NOMO-1 (cell line): ENCODE data around the gene TMC4.
A peak's percentile ranks its signal among the peaks of the same experiment; 100 is the strongest.
"Not testable (repeated sequence)": the region's sequence is repeated elsewhere in the genome, so short reads cannot be mapped to it uniquely, and the experiment has no call there.

Experiments used
- DNase-seq, 2 experiments: peaks; one replicate each; lab custom pipeline; 2025; ENCODE audit not compliant: unreplicated experiment in 2 of 2; lab: John Stamatoyannopoulos, UW

Gene TMC4

DNA sequence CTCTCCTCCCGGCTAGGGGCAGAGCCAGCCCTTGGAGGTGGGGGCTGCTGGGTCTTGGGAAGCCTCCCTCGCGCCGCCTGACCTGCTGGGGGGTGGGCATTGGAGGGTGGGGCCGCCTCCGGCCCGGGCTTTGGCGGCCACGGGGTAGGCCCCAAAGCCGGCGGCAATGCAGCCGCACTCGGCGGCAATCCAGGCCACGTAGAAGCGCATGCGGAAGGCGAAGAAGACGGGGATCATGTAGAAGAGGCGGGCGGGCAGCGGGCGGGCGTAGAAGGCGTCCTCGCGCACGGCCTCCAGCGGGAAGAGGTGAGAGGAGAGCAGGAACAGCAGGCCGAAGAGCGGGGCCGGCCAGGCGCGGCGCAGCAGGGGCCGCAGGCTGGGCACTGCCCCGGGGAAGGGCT is 7.7 kb upstream of the TMC4 start:
- DNase-seq, result no peak

- no peak for DNase-seq
These were observed 7.0 kb upstream of the TMC4 start for GRCh38 chr19:54179921-54180461.

DNA sequence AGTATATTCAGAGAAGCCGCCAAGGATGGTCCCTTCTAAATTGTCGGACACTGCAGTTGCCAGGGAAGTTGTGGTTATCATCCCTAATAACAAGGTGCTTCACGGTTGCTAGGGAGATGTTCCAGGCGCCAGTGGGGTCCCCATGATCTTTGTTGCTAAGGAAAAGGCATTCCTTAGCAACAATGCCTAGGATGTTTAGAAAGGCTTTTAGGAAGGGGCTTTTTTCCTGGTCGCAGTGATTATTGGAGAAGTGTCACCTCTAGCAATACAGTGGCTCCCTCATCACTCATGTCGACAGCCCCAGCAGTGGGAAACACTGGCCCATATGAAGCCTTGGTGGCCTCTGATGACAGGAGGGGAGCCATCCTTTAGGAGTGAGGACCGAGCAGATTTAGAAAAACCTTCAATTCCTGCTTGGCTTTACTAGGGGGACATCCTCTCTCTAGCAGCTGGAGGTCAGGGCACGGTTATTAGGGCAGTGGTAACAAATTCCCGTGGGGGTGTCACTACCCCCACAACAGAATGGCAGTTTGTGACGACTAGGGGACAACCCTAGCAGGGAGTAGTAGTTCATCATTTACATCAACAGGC is 6.4 kb upstream of the TMC4 start:
- DNase-seq, result no peak

- DNase-seq, result no peak
These were observed 5.8 kb upstream of the TMC4 start for GRCh38 chr19:54178581-54179261.

- DNase-seq, result no peak
These were observed 1.2 kb upstream of the TMC4 start for GRCh38 chr19:54173951-54174834.

DNA sequence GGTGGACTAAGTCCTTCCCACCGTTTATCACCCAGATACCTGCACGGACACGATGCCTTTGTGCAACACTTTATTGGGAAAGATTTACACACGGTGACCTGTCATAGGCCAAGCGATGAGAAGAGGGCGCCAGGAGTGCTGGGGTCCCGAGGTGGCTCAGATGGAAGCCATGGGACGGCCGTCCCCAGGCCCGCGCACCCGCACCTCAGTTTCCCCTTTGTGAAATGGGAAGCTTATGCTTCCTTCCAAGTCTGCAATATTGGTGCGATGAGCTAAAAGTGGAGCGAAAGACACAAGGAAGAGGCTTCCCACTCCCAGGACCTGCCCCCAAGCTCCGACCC is 369 bp upstream of the TMC4 start:
- DNase-seq, result no peak

- not testable (repeated sequence) for DNase-seq
These were observed 1.1 kb downstream of the TMC4 start for GRCh38 chr19:54171736-54172431.

DNA sequence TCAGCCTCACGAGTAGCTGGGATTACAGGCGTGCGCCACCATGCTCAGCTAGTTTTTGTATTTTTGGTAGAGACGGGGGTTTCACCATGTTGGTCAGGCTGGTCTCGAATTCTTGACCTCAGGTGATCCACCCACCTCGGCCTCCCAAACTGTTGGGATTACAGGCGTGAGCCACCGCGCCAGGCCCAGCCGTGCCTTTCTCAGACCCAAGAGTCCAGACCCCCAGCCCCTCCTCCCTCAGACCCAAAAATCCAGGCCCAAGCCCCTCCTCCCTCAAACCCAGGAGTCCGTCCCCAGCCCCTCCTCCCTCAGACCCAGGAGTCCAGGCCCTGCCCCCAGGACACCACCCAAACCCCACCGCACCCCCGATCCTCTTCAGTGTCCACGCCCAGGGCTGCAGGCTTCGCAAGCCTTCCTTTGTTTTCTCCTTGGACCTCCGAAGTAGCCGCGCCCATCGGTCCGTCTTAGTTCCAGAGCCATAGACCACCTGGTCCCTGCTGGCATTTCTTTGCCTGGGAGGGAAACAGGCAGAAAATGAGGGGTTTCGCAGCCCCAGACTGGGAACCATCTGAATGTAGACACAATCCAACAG is 3.7 kb downstream of the TMC4 start:
- no peak for DNase-seq

DNA sequence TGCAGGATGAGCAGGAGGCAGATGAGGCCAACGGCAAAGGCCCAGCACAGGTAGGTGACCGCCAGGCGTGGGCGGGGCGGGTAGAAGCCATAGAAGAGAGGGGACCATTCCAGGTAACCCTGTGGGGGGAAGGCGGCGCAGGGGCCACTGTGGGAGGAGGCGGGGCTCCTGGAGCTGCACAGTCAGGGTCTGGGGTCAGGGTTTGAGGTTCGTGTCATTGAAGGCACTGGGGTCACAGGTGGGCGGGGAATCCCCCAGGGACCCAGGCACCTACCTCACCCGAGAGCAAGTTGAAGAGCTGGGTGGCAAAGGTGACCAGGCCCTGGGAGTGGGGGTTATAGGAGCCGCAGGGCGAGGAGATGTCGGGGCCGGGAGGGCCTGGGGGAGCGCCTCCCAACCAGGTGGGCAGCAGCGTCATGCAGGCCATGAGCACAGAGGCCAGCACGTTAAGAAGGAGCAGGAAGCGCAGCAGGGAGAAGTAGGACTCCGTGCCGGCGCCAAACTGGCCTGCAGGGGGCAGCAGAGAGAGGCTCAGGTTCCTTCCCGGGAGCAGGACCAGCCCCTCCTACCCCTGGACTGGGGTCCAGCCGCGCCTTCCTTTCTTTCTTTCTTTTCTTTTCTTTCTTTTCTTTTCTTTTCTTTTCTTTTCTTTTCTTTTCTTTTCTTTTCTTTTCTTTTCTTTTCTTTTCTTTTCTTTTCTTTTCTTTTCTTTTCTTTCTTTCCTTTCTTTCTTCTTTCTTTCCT is 4.6 kb downstream of the TMC4 start:
- peak; percentile 77 to 84 for DNase-seq

- no peak for DNase-seq
These were observed 7.7 kb downstream of the TMC4 start for GRCh38 chr19:54165222-54165621.

GRCh38 chr19:54164369-54165068 is 8.4 kb downstream of the TMC4 start:
- DNase-seq, result no peak

DNA sequence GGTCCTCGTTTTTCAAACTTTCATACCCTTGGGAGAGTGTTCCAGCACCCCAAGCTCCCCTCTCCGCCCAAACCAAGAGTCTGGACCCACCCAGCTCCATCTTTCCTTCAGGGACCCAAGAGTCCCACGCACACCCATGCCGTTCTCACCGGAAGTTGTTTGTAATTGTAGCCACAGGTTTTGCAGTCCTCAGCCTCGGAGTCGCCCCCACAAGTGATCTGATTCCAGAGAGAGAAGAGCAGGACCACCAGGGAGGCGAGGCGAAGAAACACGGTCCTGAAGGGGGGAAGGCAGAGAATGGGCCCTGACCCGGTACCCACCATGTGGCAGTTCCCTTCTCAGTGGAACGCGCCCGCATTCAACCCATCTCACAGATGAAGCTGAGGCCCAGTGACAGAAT is 10.1 kb downstream of the TMC4 start:
- DNase-seq, result no peak

DNA sequence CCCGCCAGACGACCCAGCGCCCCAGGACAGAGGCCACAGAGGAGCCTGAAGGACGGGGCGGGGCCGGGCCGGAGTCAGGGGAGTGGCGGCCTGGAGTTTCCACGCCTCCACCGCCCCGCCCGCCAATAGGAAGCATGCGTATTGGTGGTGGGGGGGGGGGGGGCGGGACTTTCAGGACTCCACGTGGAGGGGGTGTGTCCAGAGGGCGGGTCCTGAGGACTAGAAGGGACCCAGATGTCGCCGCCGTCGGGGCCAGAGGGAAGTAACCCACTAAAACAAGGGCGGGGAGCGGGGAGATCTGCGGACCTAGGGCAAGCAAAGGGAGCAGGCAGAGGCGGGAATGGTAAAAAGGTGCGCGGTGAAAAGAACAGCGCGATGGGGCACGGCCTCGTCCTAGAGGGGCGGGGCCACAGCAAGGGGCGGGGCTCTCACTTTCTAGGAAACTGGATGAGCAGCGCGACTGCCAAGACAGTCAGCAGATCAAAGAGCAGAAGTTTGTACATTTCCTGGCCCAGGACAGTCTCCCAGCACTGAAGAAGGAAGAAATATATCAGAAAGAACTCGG is 10.6 kb downstream of the TMC4 start:
- peak; percentile 93 to 94 for DNase-seq

DNA sequence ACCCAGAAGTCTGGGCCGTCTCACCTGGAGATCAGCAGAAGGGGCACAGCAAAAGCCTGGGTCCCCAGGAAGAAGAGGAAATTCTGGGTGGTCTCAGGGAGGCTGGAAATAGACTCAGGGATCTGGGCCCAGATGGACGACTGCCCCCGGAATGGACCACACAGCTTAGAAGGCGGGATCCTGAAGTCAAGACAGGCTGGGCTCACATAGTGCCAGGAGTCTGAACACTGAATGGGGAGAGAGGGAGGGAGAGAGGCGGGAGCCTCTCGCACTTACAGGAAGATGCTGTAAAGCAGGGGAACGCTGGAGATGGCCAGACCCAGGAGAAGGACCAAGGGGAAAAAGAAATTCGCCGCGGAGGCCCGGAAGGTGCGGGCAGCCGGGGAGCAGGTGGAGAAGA is 12.1 kb downstream of the TMC4 start:
- DNase-seq, result no peak

- DNase-seq, result peak in 1 of 2 experiments; percentile 19
These were observed 12.7 kb downstream of the TMC4 start for GRCh38 chr19:54160182-54160811.

GRCh38 chr19:54159352-54160181 is 13.4 kb downstream of the TMC4 start, which contains the start of gene LENG1:
TSS of gene LENG1 (minus strand) at chr19:54159721. CDS start at chr19:54159695, 26 bp downstream.
- DNase-seq, result peak; percentile 100

GRCh38 chr19:54158812-54159351 is 14.1 kb downstream of the TMC4 start:
- DNase-seq, result peak; percentile 39
